T-helper 1 cell (primary cell): ENCODE data around the gene BRME1.
"Not testable (repeated sequence)": the region's sequence is repeated elsewhere in the genome, so short reads cannot be mapped to it uniquely, and the experiment has no call there.

Experiments
- DNase-seq, 5 donors: peaks; one replicate each; pipeline ENCODE4 v3.0.0-alpha.2; 2012 to 2020

The BRME1 gene

GRCh38 chr19:13865571-13866462 lies 40.1 kb downstream of the BRME1 start:
- DNase-seq = no peak

GRCh38 chr19:13864667-13865570 lies 41.0 kb downstream of the BRME1 start:
- DNase-seq = no peak

- no peak for DNase-seq
Observed at GRCh38 chr19:13864046-13864666, 41.8 kb downstream of the BRME1 start.

- peak; percentile 82 to 86 (median 85) for DNase-seq
Observed at GRCh38 chr19:13861714-13862531, 44.0 kb downstream of the BRME1 start.

- no peak for DNase-seq
Observed at GRCh38 chr19:13861392-13861713, 44.6 kb downstream of the BRME1 start.

GRCh38 chr19:13860679-13861391 lies 45.1 kb downstream of the BRME1 start:
- DNase-seq = no peak

GRCh38 chr19:13859361-13859880 lies 46.5 kb downstream of the BRME1 start:
- DNase-seq = no peak

GRCh38 chr19:13856497-13856896 lies 49.4 kb downstream of the BRME1 start:
- no peak for DNase-seq

GRCh38 chr19:13852171-13852707 lies 53.7 kb downstream of the BRME1 start:
- not testable (repeated sequence) for DNase-seq

- not testable (repeated sequence) for DNase-seq
Observed at GRCh38 chr19:13851734-13852114, 54.2 kb downstream of the BRME1 start.

GRCh38 chr19:13850910-13851733 lies 54.8 kb downstream of the BRME1 start:
- DNase-seq = peak in 2 of 5 donors; percentile 54 to 64

- peak in 2 of 5 donors; percentile 67 for DNase-seq
Observed at GRCh38 chr19:13849991-13850909, 55.7 kb downstream of the BRME1 start.

GRCh38 chr19:13848798-13849676 lies 56.9 kb downstream of the BRME1 start:
- DNase-seq = no peak

GRCh38 chr19:13848340-13848677 lies 57.6 kb downstream of the BRME1 start:
- no peak for DNase-seq

- DNase-seq = peak; percentile 82 to 87 (median 85)
Observed at GRCh38 chr19:13847407-13848339, 58.2 kb downstream of the BRME1 start.

GRCh38 chr19:13846557-13847406 lies 59.1 kb downstream of the BRME1 start:
- peak; percentile 95 to 97 (median 95) for DNase-seq
